Kidney (tissue), 14 donors: ENCODE measurements around the gene RAP1GAP2. TPM values are rescaled to one million over a fixed set of nuclear protein-coding genes. Genes with fewer than 3 reads are reported as not detected.

ENCODE experiments used
- DNase-seq, 5 donors: peaks; one replicate each; pipeline ENCODE4 v3.0.0-alpha.2; 2013 to 2020
- FAIRE-seq: peaks from 2 replicates; lab custom pipeline; 2012; peaks lifted over from hg19 to GRCh38; lab: Jason Lieb, UNC
- H3K27ac ChIP-seq, 2 donors: one replicate each; pipeline ENCODE4 v1.7.0; 2013; ENCODE audit warnings: low read depth in 2 of 2, low read length in 2 of 2, inconsistent platforms in 1 of 2
- H3K27me3 ChIP-seq: one replicate; pipeline ENCODE4 v1.7.1; 2013; ENCODE audit warnings: low read length, inconsistent platforms; ENCODE audit not compliant: control insufficient read depth, insufficient read depth
- H3K36me3 ChIP-seq, 3 donors: one replicate each; pipeline versions ENCODE4 v1.7.0 to v1.7.1; 2013; ENCODE audit warnings: low read length in 3 of 3, control low read depth in 1 of 3, inconsistent platforms in 1 of 3; ENCODE audit not compliant: insufficient read depth in 3 of 3, control insufficient read depth in 2 of 3
- H3K4me1 ChIP-seq, 3 donors: one replicate each; pipeline versions ENCODE4 v1.7.0 to v1.7.1; 2013; ENCODE audit warnings: low read length in 3 of 3, inconsistent platforms in 1 of 3, low read depth in 1 of 3; ENCODE audit not compliant: control insufficient read depth in 2 of 3, insufficient read depth in 2 of 3
- H3K4me3 ChIP-seq, 3 donors: one replicate each; pipeline versions ENCODE4 v1.7.0 to v1.8.1; 2013; ENCODE audit warnings: low read length in 3 of 3, control low read depth in 1 of 3, inconsistent platforms in 1 of 3
- H3K9ac ChIP-seq, 3 donors: one replicate each; pipeline versions ENCODE4 v1.7.0 to v1.7.1; 2013; ENCODE audit warnings: low read length in 3 of 3, control low read depth in 1 of 3, inconsistent platforms in 1 of 3
- H3K9me3 ChIP-seq, 3 donors: one replicate each; pipeline versions ENCODE4 v1.7.0 to v1.7.1; 2013; ENCODE audit warnings: low read length in 3 of 3, control low read depth in 1 of 3, inconsistent platforms in 1 of 3; ENCODE audit not compliant: control insufficient read depth in 2 of 3, insufficient read depth in 1 of 3
- intact Hi-C: fragments of 100-400 bp; cut with DNase I; formaldehyde crosslinking; loops from one replicate; pipeline ENCODE4 v1.11.1; 2022
- polyA plus RNA-seq: library from polyadenylated mRNA; stranded (reverse); fragments of 350-450 nt; fragmentation: Illumina TruSeq; extraction: RNeasy Lipid Tissue Mini Kit (QIAGEN cat#74804); gene quantifications from one replicate; pipeline ENCODE4 v1.2.3, GENCODE V29; 2014; ENCODE audit warnings: low read depth, low replicate concordance; ENCODE audit not compliant: insufficient read depth
- total RNA-seq: library from RNA; stranded (reverse); fragmentation: NEBNext Ultra II Directional; extraction: Animal tissue kit (Norgen Biotek cat#: 25700); gene quantifications from one replicate; pipeline ENCODE4 v1.2.1, GENCODE V29; 2021
- TF ChIP-seq, protein P1 (sequence below): IDR thresholded peaks from 3 replicates; pipeline ENCODE4 v1.5.1; 2012; ENCODE audit warnings: mild to moderate bottlenecking, moderate library complexity, borderline replicate concordance; ENCODE audit not compliant: insufficient read depth; ENCODE audit errors: extremely low read depth
- donor health status: control.
- donor health status: control.
- donor health status: control.
- donor health status: control.
- donor health status: control.
- donor health status: DM: yes; HTN: yes; CAD: no.
- donor health status: Normal renal cell carcinoma (clear cell type).

RAP1GAP2 gene
- total and polyA plus RNA-seq, 2 donors from 2014 or later = 6.8 to 46.2 TPM

DNA sequence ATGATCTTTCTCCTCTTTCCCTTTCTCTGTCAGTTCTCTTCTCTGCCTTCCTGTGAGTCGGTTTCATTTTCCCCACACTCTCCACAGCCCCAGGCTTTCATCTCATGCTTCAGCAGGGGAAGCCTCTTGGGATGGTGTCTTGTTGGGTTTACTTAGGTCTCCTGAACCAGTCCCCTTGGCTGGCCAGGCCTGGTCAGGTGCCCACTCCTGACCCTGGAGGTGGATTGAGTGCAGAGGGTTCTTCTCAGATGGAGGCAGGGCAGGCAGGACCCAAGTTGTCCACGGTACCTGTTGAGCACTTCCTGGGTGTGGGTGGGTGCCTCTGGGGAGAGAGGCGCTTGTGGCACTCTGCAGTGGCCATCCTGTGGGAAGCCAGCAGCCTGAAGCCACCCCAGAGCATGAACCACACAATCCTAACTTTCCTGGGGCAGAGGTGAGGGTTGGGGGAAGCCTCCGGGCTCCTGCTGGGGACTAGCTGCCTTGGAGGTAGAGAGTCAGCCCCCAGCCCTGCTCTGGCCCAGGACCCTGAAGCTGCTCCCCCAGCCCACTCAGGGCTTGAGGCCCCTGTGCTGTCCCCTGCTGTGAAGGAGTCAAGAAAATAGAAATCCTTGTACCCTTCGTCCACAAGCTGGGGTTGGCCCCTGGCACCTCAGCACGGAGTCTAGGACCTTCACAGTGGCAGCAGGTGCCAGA is 2.0 kb upstream of the RAP1GAP2 start:
- no peaks in the 10 kb centered on the region for H3K36me3 ChIP-seq
- FAIRE-seq (no peak), DNase-seq (no peak)
- TF ChIP-seq, protein P1, sequence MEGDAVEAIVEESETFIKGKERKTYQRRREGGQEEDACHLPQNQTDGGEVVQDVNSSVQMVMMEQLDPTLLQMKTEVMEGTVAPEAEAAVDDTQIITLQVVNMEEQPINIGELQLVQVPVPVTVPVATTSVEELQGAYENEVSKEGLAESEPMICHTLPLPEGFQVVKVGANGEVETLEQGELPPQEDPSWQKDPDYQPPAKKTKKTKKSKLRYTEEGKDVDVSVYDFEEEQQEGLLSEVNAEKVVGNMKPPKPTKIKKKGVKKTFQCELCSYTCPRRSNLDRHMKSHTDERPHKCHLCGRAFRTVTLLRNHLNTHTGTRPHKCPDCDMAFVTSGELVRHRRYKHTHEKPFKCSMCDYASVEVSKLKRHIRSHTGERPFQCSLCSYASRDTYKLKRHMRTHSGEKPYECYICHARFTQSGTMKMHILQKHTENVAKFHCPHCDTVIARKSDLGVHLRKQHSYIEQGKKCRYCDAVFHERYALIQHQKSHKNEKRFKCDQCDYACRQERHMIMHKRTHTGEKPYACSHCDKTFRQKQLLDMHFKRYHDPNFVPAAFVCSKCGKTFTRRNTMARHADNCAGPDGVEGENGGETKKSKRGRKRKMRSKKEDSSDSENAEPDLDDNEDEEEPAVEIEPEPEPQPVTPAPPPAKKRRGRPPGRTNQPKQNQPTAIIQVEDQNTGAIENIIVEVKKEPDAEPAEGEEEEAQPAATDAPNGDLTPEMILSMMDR = no peak
- H3K27me3 ChIP-seq = no peaks in the 10 kb centered on the region
- H3K4me3 ChIP-seq = no peak overlapping the region
- no peaks in the 10 kb centered on the region for H3K9me3 ChIP-seq
- no peaks in the 10 kb centered on the region for H3K4me1 ChIP-seq
- H3K27ac ChIP-seq = no peak overlapping the region
- intact Hi-C loops = no loop called here
- H3K9ac ChIP-seq = no peak overlapping the region

DNA sequence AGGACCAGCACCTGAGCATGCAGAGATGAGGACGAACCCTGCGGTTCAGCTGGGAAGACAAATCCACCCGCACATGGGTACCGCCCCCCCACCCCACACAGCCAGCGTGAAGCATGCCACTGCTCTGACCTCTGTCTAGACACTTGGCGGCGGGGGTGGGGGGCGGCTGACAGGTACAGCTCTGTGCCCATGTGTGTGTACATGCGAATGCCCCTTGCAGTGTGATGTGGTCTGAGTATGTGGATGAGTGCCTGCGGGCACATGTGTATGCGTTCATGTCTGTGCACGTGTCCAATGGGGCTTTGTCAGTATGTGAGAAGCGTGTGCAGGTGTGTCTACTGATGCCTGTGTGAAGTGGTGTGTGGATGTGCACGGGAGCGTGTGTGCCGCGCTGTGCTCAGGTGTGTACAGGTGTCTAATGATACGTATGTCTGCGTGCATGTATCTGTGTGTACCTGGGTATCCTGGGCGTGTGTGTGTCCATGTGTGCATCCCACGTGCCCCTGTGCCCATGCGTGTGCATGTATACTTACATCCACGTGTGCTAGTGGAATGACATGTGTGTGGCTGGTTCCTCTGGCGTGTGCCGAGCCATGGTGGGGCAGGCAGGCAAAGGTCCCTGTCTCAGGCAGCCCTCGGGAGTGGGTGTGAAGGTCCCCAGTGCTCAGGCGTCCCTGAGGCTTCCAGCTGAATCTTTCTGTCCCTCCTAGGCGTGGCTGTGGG is 636 bp upstream of the RAP1GAP2 start:
- Histone ChIP-seq H3K4me3 (no peak overlapping the region), H3K27ac (no peak overlapping the region), H3K27me3 (no peaks in the 10 kb centered on the region), H3K4me1 (no peaks in the 10 kb centered on the region), H3K9ac (no peak overlapping the region), H3K36me3 (no peaks in the 10 kb centered on the region), H3K9me3 (no peaks in the 10 kb centered on the region)
- TF ChIP-seq, protein P1 = no peak
- intact Hi-C loops = no loop called here
- no peak for FAIRE-seq
- no peak for DNase-seq

DNA sequence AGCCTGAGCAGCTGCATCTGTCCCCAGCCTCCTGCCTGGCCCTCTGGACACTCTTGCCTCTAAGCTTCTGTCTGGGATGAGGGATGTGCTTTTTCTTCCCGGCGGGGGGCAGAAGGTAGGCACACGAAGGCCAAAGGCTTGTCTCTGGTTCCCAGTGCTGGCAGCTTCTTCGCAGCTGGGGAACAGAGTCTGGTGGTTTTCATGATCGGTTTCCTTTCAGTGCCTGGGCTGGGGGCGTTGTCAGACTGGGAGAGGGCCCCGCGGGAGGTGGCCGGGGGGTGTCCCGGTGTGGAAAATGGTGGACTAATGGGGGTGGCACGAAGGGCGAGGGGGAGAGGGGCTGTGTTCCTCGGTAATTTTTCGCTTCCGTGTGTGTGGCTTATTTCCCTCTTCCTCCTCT is 988 bp downstream of the RAP1GAP2 start:
- Histone ChIP-seq H3K9ac (no peak overlapping the region), H3K4me1 (no peaks in the 10 kb centered on the region), H3K27ac (no peak overlapping the region), H3K27me3 (no peaks in the 10 kb centered on the region), H3K36me3 (no peaks in the 10 kb centered on the region), H3K9me3 (no peaks in the 10 kb centered on the region), H3K4me3 (no peak overlapping the region)
- FAIRE-seq (no peak), DNase-seq (no peak)
- intact Hi-C loops = no loop called here
- TF ChIP-seq, protein P1 = no peak
